22Rv1 (cell line): ENCODE results near the gene ZEB2.

Experiments
- CTCF ChIP-seq: fragments of 450-650 bp; IDR thresholded peaks from 2 replicates; pipeline ENCODE4 v1.5.1; 2017; ENCODE audit warnings: mild to moderate bottlenecking
- ZFX ChIP-seq: fragments of 450-650 bp; IDR thresholded peaks from 2 replicates; pipeline ENCODE4 v1.6.1; 2017; ENCODE audit warnings: antibody characterized with exemption, borderline replicate concordance

- TF ChIP-seq CTCF = no peak
- TF ChIP-seq ZFX = no peak
Measured at GRCh38 chr2:144528108-144528507, 8.2 kb upstream of the ZEB2 start.
